Measurements from ENCODE around the gene DLGAP5. TPM values are rescaled to one million over a fixed set of nuclear protein-coding genes. Genes with fewer than 3 reads are reported as not detected.

Gene DLGAP5
- total RNA-seq, 1 donor from 2014 or later = 8.8 TPM

GRCh38 chr14:55103005-55103640 is 88.3 kb downstream of the DLGAP5 start:
- H3K9me3 Mint-ChIP-seq (ENCODE audit: low read depth) = peaks cover 8% of the 10 kb centered on the region
- no peaks in the 10 kb centered on the region for H3K27me3 Mint-ChIP-seq (ENCODE audit: low read depth)
- no peak for TF ChIP-seq CTCF (IDR thresholded peaks at IDR 0.05)
- H3K4me3 Mint-ChIP-seq (ENCODE audit: unreplicated experiment) = peak overlapping the region; percentile 47
- H3K36me3 Mint-ChIP-seq (ENCODE audit: low read depth) = peaks cover 2% of the 10 kb centered on the region
- peak overlapping the region; percentile 99 for H3K27ac Mint-ChIP-seq (ENCODE audit: unreplicated experiment)
- no peak for DNase-seq (ENCODE audit: low spot score)
- peaks cover 48% of the 10 kb centered on the region for H3K4me1 Mint-ChIP-seq (ENCODE audit: low read depth)

GRCh38 chr14:55102141-55102621 is 89.2 kb downstream of the DLGAP5 start:
- no peak for DNase-seq (ENCODE audit: low spot score)
- H3K27ac Mint-ChIP-seq (ENCODE audit: unreplicated experiment) = peak overlapping the region; percentile 99
- TF ChIP-seq CTCF (IDR thresholded peaks at IDR 0.05) = peak; percentile 22
- H3K9me3 Mint-ChIP-seq (ENCODE audit: low read depth) = peaks cover 8% of the 10 kb centered on the region
- H3K27me3 Mint-ChIP-seq (ENCODE audit: low read depth) = no peaks in the 10 kb centered on the region
- peaks cover 39% of the 10 kb centered on the region for H3K4me1 Mint-ChIP-seq (ENCODE audit: low read depth)
- H3K36me3 Mint-ChIP-seq (ENCODE audit: low read depth) = peaks cover 2% of the 10 kb centered on the region
- H3K4me3 Mint-ChIP-seq (ENCODE audit: unreplicated experiment) = no peak overlapping the region

GRCh38 chr14:55101698-55102097 is 89.7 kb downstream of the DLGAP5 start:
- no peak for DNase-seq (ENCODE audit: low spot score)
- no peak for TF ChIP-seq CTCF (IDR thresholded peaks at IDR 0.05)
- peaks cover 2% of the 10 kb centered on the region for H3K36me3 Mint-ChIP-seq (ENCODE audit: low read depth)
- H3K4me3 Mint-ChIP-seq (ENCODE audit: unreplicated experiment) = no peak overlapping the region
- H3K4me1 Mint-ChIP-seq (ENCODE audit: low read depth) = peaks cover 37% of the 10 kb centered on the region
- peak overlapping the region; percentile 99 for H3K27ac Mint-ChIP-seq (ENCODE audit: unreplicated experiment)
- H3K27me3 Mint-ChIP-seq (ENCODE audit: low read depth) = no peaks in the 10 kb centered on the region
- H3K9me3 Mint-ChIP-seq (ENCODE audit: low read depth) = peaks cover 8% of the 10 kb centered on the region

GRCh38 chr14:55099756-55100155 is 91.6 kb downstream of the DLGAP5 start:
- peaks cover 2% of the 10 kb centered on the region for H3K36me3 Mint-ChIP-seq (ENCODE audit: low read depth)
- no peak overlapping the region for H3K4me3 Mint-ChIP-seq (ENCODE audit: unreplicated experiment)
- H3K4me1 Mint-ChIP-seq (ENCODE audit: low read depth) = peaks cover 29% of the 10 kb centered on the region
- H3K27me3 Mint-ChIP-seq (ENCODE audit: low read depth) = no peaks in the 10 kb centered on the region
- no peak overlapping the region for H3K27ac Mint-ChIP-seq (ENCODE audit: unreplicated experiment)
- TF ChIP-seq CTCF (IDR thresholded peaks at IDR 0.05) = no peak
- peaks cover 8% of the 10 kb centered on the region for H3K9me3 Mint-ChIP-seq (ENCODE audit: low read depth)
- DNase-seq (ENCODE audit: low spot score) = no peak

GRCh38 chr14:55098561-55098898 is 92.9 kb downstream of the DLGAP5 start:
- H3K4me3 Mint-ChIP-seq (ENCODE audit: unreplicated experiment) = no peak overlapping the region
- H3K27me3 Mint-ChIP-seq (ENCODE audit: low read depth) = no peaks in the 10 kb centered on the region
- H3K9me3 Mint-ChIP-seq (ENCODE audit: low read depth) = no peaks in the 10 kb centered on the region
- DNase-seq (ENCODE audit: low spot score) = no peak
- no peaks in the 10 kb centered on the region for H3K36me3 Mint-ChIP-seq (ENCODE audit: low read depth)
- TF ChIP-seq CTCF (IDR thresholded peaks at IDR 0.05) = no peak
- peaks cover 20% of the 10 kb centered on the region for H3K4me1 Mint-ChIP-seq (ENCODE audit: low read depth)
- no peak overlapping the region for H3K27ac Mint-ChIP-seq (ENCODE audit: unreplicated experiment)

Other genes starting within 250 kb of the DLGAP5 start
- 7.1 to 15.0 TPM (median 7.6 TPM) in 3 replicates for gene WDHD1, start 164.5 kb downstream of the DLGAP5 start, total RNA-seq
- gene SOCS4, start 164.3 kb downstream of the DLGAP5 start, total RNA-seq = 23.6 to 29.0 TPM (median 25.0 TPM) in 3 replicates
- 85.0 to 91.7 TPM (median 87.3 TPM) in 3 replicates for gene MAPK1IP1L, start 139.9 kb downstream of the DLGAP5 start, total RNA-seq
- 53.5 to 56.2 TPM (median 54.1 TPM) in 3 replicates for gene LGALS3, start 62.3 kb downstream of the DLGAP5 start, total RNA-seq
- 16.2 to 18.9 TPM (median 18.2 TPM) in 3 replicates for gene FBXO34, start 79.8 kb upstream of the DLGAP5 start, total RNA-seq
- gene ATG14, start 220.2 kb upstream of the DLGAP5 start, total RNA-seq = 8.9 to 11.1 TPM (median 10.6 TPM) in 3 replicates
- gene TBPL2, start 249.0 kb upstream of the DLGAP5 start, total RNA-seq = not detected in 3 replicates

Measured in chondrocyte (in vitro differentiated cells).